ENCODE data around the gene SLAIN2.

SLAIN2 gene

GRCh38 chr4:48334900-48335384 lies 6.4 kb upstream of the SLAIN2 start:
- no peak overlapping the region for H3K4me3 ChIP-seq (replicated peaks; ENCODE audit: low read depth, low read length)
- H3K27me3 ChIP-seq (replicated peaks; ENCODE audit: control insufficient read depth, insufficient read depth, low read length), result no peaks in the 10 kb centered on the region
- DNase-seq (ENCODE audit: extremely low read depth, insufficient read length), result no peak
- TF ChIP-seq CTCF (IDR thresholded peaks at IDR 0.05; ENCODE audit: insufficient read depth, low read length, poor library complexity, severe bottlenecking), result no peak
- H3K36me3 ChIP-seq (ENCODE audit: control insufficient read depth, insufficient read depth, low read length), result no peaks in the 10 kb centered on the region

GRCh38 chr4:48336146-48336870 lies 5.0 kb upstream of the SLAIN2 start:
- Histone ChIP-seq H3K36me3 (ENCODE audit: control insufficient read depth, insufficient read depth, low read length) (no peaks in the 10 kb centered on the region), H3K4me3 (replicated peaks; ENCODE audit: low read depth, low read length) (no peak overlapping the region), H3K27me3 (replicated peaks; ENCODE audit: control insufficient read depth, insufficient read depth, low read length) (no peaks in the 10 kb centered on the region)
- no peak for DNase-seq (ENCODE audit: extremely low read depth, insufficient read length)
- TF ChIP-seq CTCF (IDR thresholded peaks at IDR 0.05; ENCODE audit: insufficient read depth, low read length, poor library complexity, severe bottlenecking), result no peak

- no peak for TF ChIP-seq CTCF (IDR thresholded peaks at IDR 0.05; ENCODE audit: insufficient read depth, low read length, poor library complexity, severe bottlenecking)
- DNase-seq (ENCODE audit: extremely low read depth, insufficient read length), result no peak
- Histone ChIP-seq H3K27me3 (replicated peaks; ENCODE audit: control insufficient read depth, insufficient read depth, low read length) (no peaks in the 10 kb centered on the region), H3K4me3 (replicated peaks; ENCODE audit: low read depth, low read length) (no peak overlapping the region), H3K36me3 (ENCODE audit: control insufficient read depth, insufficient read depth, low read length) (no peaks in the 10 kb centered on the region)
These were observed 3.6 kb upstream of the SLAIN2 start for GRCh38 chr4:48337731-48338130.

GRCh38 chr4:48339642-48340041 lies 1.7 kb upstream of the SLAIN2 start:
- no peak for DNase-seq (ENCODE audit: extremely low read depth, insufficient read length)
- Histone ChIP-seq H3K4me3 (replicated peaks; ENCODE audit: low read depth, low read length) (no peak overlapping the region), H3K36me3 (ENCODE audit: control insufficient read depth, insufficient read depth, low read length) (no peaks in the 10 kb centered on the region), H3K27me3 (replicated peaks; ENCODE audit: control insufficient read depth, insufficient read depth, low read length) (no peaks in the 10 kb centered on the region)
- no peak for TF ChIP-seq CTCF (IDR thresholded peaks at IDR 0.05; ENCODE audit: insufficient read depth, low read length, poor library complexity, severe bottlenecking)

- Histone ChIP-seq H3K4me3 (replicated peaks; ENCODE audit: low read depth, low read length) (peak overlapping the region; percentile 71), H3K27me3 (replicated peaks; ENCODE audit: control insufficient read depth, insufficient read depth, low read length) (no peaks in the 10 kb centered on the region), H3K36me3 (ENCODE audit: control insufficient read depth, insufficient read depth, low read length) (no peaks in the 10 kb centered on the region)
- DNase-seq (ENCODE audit: extremely low read depth, insufficient read length), result peak; percentile 18
- no peak for TF ChIP-seq CTCF (IDR thresholded peaks at IDR 0.05; ENCODE audit: insufficient read depth, low read length, poor library complexity, severe bottlenecking)
These were observed 909 bp upstream of the SLAIN2 start for GRCh38 chr4:48340276-48340964.

All from GM06990 (cell line).